ENCODE results near the gene KRTAP10-1. TPM values are rescaled to one million over a fixed set of nuclear protein-coding genes. Genes with fewer than 3 reads are reported as not detected.

KRTAP10-1 gene
- total RNA-seq, 2 donors from 2014 or later = not detected

- no peaks in the 10 kb centered on the region for H3K4me1 ChIP-seq (ENCODE audit: control insufficient read depth, insufficient read depth, low read length)
- no peak overlapping the region for H3K4me3 Mint-ChIP-seq
- no peaks in the 10 kb centered on the region for H3K36me3 ChIP-seq (ENCODE audit: control insufficient read depth, insufficient read depth, low read length)
- H3K36me3 Mint-ChIP-seq (ENCODE audit: low read depth) = no peaks in the 10 kb centered on the region
- no peaks in the 10 kb centered on the region for H3K27me3 ChIP-seq (ENCODE audit: control insufficient read depth, insufficient read depth, low read length, poor library complexity, severe bottlenecking)
- DNase-seq = peak; percentile 37
- no peak overlapping the region for H3K4me3 ChIP-seq (ENCODE audit: low read length)
- H3K27ac ChIP-seq (ENCODE audit: low read depth, low read length) = no peak overlapping the region
- TF ChIP-seq, protein P1, sequence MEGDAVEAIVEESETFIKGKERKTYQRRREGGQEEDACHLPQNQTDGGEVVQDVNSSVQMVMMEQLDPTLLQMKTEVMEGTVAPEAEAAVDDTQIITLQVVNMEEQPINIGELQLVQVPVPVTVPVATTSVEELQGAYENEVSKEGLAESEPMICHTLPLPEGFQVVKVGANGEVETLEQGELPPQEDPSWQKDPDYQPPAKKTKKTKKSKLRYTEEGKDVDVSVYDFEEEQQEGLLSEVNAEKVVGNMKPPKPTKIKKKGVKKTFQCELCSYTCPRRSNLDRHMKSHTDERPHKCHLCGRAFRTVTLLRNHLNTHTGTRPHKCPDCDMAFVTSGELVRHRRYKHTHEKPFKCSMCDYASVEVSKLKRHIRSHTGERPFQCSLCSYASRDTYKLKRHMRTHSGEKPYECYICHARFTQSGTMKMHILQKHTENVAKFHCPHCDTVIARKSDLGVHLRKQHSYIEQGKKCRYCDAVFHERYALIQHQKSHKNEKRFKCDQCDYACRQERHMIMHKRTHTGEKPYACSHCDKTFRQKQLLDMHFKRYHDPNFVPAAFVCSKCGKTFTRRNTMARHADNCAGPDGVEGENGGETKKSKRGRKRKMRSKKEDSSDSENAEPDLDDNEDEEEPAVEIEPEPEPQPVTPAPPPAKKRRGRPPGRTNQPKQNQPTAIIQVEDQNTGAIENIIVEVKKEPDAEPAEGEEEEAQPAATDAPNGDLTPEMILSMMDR (conservative IDR thresholded peaks at IDR 0.05) = no peak
- H3K27ac Mint-ChIP-seq = no peak overlapping the region
- H3K9me3 Mint-ChIP-seq = peaks cover 2% of the 10 kb centered on the region
- WGBS, 2 experiments (ENCODE audit: insufficient coverage in 1 of 2, insufficient read length in 1 of 2) = 94 to 98% methylated on average over 18 to 22 of the region's 22 CpGs
- H3K4me1 Mint-ChIP-seq = no peaks in the 10 kb centered on the region
- H3K27me3 Mint-ChIP-seq (ENCODE audit: insufficient read depth) = no peaks in the 10 kb centered on the region
- no peak overlapping the region for H3K9ac ChIP-seq (ENCODE audit: extremely low read depth, low read length, poor library complexity, severe bottlenecking)
- H3K9me3 ChIP-seq (ENCODE audit: control insufficient read depth, low read length) = peaks cover 10% of the 10 kb centered on the region
These were observed 18.6 kb downstream of the KRTAP10-1 start for GRCh38 chr21:44521301-44521927.

DNA sequence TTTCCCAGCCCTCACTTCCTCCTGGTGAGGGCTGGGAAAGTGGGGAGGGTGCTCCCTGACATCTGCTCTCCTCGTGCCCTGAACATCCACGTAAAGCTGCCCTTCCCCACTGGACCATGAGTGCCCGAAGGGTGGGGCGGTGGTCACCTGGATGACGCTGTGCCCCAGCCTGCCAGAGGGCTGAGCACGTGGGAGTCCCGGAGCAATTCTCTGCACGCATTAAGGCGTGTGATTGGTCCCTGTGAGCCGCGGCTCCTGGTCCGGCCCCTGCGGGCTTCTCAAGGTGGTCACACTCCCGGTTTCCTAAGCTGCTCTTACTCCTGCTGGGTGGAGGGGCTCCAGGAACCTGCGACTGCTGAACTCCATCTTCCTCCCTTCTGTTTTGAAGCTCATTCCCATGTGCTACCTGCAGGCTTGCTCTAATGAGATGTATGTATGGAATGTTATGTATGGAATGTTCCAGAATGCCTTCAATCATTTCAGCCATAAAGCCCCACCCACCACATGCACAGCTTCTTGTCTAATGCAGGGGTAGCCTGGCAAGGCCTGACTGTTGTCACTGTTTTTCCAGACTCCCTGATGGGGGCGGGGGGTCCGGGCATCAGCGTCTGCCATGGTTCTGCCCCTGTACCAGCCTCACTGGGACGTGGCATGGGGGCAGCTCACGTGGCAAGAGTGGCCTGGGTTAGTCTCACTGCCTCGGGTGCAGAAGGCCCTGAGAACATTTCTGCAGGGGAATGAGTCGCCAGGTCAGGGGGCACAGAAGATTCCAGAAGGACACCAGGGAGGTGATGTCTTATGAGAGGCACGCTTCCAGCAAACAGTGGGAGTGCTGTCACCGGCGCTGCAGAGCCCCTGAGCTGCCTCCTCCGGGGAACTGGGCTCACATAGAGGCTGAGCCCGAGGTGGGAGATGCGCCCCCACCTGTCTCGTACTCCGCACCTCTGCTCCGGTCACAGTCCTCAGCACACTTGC, 19.4 kb downstream of the KRTAP10-1 start:
- H3K4me1 Mint-ChIP-seq = no peaks in the 10 kb centered on the region
- H3K27me3 ChIP-seq (ENCODE audit: control insufficient read depth, insufficient read depth, low read length, poor library complexity, severe bottlenecking) = no peaks in the 10 kb centered on the region
- no peak overlapping the region for H3K4me3 Mint-ChIP-seq
- no peaks in the 10 kb centered on the region for H3K36me3 ChIP-seq (ENCODE audit: control insufficient read depth, insufficient read depth, low read length)
- H3K9me3 Mint-ChIP-seq = peaks cover 2% of the 10 kb centered on the region
- 92 to 93% methylated on average over 18 to 31 of the region's 31 CpGs for WGBS, 2 experiments (ENCODE audit: insufficient coverage in 1 of 2, insufficient read length in 1 of 2)
- H3K27ac Mint-ChIP-seq = no peak overlapping the region
- TF ChIP-seq, protein P1 (conservative IDR thresholded peaks at IDR 0.05) = no peak
- no peaks in the 10 kb centered on the region for H3K36me3 Mint-ChIP-seq (ENCODE audit: low read depth)
- no peaks in the 10 kb centered on the region for H3K27me3 Mint-ChIP-seq (ENCODE audit: insufficient read depth)
- no peak overlapping the region for H3K27ac ChIP-seq (ENCODE audit: low read depth, low read length)
- peaks cover 10% of the 10 kb centered on the region for H3K9me3 ChIP-seq (ENCODE audit: control insufficient read depth, low read length)
- no peaks in the 10 kb centered on the region for H3K4me1 ChIP-seq (ENCODE audit: control insufficient read depth, insufficient read depth, low read length)
- no peak overlapping the region for H3K4me3 ChIP-seq (ENCODE audit: low read length)
- no peak overlapping the region for H3K9ac ChIP-seq (ENCODE audit: extremely low read depth, low read length, poor library complexity, severe bottlenecking)
- peak; percentile 44 for DNase-seq

DNA sequence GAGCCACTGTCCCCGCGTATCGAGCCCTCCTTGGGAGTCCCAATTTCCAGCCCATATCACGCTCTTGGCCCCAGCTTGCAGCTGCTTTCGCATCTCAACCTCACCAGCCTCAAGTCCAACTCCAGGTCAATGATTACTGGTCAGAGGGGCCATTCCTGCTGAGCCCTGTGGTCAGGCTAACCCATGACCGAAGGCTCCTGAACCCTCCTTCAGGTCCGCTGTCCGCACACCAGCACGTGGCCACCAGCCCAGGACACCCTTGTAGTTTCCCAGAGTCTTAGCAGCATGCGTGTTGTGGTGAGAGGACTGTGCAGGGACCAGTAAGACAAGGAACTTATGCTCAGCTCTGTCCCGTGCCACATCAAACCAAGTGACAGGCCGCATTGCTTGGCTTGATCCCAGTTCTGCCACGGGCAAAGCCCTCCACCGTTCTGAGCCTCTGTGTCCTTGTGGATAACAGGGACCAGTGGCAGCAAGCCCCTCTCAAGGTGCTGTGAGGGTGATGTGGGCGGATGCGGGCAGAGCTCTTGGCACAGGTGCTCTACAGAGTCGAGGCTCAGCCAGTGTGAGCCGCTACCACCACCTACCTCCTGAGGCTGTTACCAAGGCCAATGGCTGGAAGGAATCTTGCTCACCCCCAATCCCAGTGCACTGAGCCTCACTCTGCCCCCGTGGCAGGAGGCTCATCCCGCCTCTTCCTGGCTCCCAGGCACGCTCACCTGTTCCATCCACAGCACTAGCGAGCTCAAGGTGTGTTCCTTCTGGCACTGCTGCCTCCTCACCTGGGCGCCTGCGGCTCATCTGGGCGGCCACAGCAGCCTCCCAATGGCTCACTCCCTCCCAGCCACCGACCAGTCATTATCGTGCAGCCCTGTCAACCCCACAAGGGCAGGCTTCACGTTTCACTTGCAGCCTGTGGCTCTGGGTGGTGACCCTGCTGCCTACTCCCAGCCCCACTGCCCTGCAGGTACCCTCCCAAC, 20.4 kb downstream of the KRTAP10-1 start:
- no peaks in the 10 kb centered on the region for H3K27me3 ChIP-seq (ENCODE audit: control insufficient read depth, insufficient read depth, low read length, poor library complexity, severe bottlenecking)
- no peak overlapping the region for H3K27ac ChIP-seq (ENCODE audit: low read depth, low read length)
- peaks cover 10% of the 10 kb centered on the region for H3K9me3 ChIP-seq (ENCODE audit: control insufficient read depth, low read length)
- 89 to 97% methylated on average over 26 to 28 of the region's 28 CpGs for WGBS, 2 experiments (ENCODE audit: insufficient coverage in 1 of 2, insufficient read length in 1 of 2)
- TF ChIP-seq, protein P1 (conservative IDR thresholded peaks at IDR 0.05) = no peak
- Mint-ChIP-seq H3K27me3 (ENCODE audit: insufficient read depth) (no peaks in the 10 kb centered on the region), H3K4me3 (no peak overlapping the region), H3K36me3 (ENCODE audit: low read depth) (no peaks in the 10 kb centered on the region), H3K27ac (no peak overlapping the region), H3K4me1 (no peaks in the 10 kb centered on the region), H3K9me3 (peaks cover 2% of the 10 kb centered on the region)
- no peak overlapping the region for H3K9ac ChIP-seq (ENCODE audit: extremely low read depth, low read length, poor library complexity, severe bottlenecking)
- no peaks in the 10 kb centered on the region for H3K36me3 ChIP-seq (ENCODE audit: control insufficient read depth, insufficient read depth, low read length)
- no peak overlapping the region for H3K4me3 ChIP-seq (ENCODE audit: low read length)
- H3K4me1 ChIP-seq (ENCODE audit: control insufficient read depth, insufficient read depth, low read length) = no peaks in the 10 kb centered on the region
- DNase-seq = no peak

Measured in endodermal cell (in vitro differentiated cells).